ENCODE measurements around the gene NECAB3.

The NECAB3 gene

DNA sequence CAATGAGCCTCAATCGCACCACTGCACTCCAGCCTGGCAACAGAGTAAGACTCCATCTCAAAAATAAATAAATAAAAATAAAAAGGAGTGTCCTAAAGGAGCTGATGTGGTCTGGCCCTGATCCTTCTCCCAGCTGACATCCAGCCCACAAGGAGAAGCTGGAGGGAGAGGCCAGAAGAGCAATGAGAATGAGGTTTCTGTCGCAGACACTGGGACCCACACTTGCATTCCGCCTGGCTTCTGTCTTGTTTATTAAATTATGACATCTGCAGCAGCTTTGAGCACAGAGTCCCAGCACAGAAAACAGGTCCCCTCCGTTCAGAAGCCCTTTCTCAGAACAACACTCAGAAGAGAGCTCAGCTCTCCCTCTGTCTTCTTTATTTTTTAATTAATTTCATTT, 22.2 kb upstream of the NECAB3 start:
- TF ChIP-seq, protein P1, sequence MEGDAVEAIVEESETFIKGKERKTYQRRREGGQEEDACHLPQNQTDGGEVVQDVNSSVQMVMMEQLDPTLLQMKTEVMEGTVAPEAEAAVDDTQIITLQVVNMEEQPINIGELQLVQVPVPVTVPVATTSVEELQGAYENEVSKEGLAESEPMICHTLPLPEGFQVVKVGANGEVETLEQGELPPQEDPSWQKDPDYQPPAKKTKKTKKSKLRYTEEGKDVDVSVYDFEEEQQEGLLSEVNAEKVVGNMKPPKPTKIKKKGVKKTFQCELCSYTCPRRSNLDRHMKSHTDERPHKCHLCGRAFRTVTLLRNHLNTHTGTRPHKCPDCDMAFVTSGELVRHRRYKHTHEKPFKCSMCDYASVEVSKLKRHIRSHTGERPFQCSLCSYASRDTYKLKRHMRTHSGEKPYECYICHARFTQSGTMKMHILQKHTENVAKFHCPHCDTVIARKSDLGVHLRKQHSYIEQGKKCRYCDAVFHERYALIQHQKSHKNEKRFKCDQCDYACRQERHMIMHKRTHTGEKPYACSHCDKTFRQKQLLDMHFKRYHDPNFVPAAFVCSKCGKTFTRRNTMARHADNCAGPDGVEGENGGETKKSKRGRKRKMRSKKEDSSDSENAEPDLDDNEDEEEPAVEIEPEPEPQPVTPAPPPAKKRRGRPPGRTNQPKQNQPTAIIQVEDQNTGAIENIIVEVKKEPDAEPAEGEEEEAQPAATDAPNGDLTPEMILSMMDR (IDR thresholded peaks at IDR 0.05; ENCODE audit: low read length, missing control alignments): no peak
- H3K4me3 ChIP-seq (replicated peaks; ENCODE audit: low read depth, low read length): no peak overlapping the region
- no peak for DNase-seq (ENCODE audit: low read depth)

DNA sequence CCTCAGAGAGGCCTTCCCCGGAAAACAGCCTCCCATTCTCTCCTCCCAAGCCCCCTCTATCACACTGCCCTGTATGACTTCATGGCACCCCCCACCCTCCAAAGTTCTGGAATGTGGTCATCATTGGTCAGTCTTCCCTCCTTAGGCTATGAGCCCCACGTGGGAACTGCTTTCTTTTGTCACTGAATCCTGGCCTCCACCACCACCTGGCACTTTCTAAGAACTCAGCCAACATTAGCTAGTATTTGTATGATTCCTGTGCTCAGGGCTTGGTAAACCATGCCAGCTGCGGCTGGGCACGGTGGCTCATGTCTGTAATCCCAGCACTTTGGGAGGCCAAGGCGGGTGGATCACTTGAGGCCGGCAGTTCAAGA, 20.4 kb upstream of the NECAB3 start:
- no peak for DNase-seq (ENCODE audit: low read depth)
- TF ChIP-seq, protein P1 (IDR thresholded peaks at IDR 0.05; ENCODE audit: low read length, missing control alignments): no peak
- H3K4me3 ChIP-seq (replicated peaks; ENCODE audit: low read depth, low read length): no peak overlapping the region

DNA sequence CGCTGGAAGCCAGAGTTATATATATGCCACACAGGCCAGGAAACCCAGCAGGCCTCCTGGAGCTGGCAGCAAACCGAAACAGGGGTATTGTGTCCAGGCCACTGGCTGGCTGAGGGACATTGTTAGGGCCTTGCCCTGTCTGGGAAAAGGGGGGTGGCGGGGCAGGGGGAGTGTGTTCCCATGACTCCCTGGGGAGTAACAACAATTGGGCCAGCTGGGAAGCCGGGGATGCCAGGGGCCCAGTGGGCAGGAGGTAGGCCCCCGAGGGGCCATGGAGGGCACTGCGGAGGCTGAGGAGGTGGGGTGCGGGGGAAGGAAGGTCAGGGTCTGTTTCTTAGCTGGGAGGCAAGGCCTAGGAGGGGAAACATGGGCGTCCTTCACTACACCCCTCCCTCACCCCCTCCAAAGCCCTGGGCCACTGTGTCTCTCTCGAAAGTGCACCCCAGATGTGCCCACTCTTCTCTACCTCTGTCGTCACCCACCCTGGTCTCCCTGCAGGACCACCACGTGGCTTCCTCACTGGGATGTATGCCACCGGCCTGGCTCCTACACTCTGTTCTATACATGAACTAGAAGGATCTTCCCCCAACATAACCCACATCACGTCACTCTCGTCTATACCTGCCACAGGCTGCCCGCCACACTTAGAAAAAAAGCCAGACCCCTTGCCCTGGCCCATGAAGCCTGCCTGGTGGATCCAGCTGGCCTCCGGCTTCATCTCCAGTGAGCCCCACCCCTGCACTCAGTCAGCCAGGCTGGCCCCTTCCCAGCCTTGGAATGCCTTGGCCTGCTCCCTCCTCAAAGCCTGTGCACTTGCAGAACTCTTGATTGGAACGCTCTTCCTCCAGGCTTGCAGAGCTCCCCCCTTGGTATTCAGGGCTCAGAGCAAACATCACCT, 19.8 kb upstream of the NECAB3 start:
- TF ChIP-seq, protein P1 (IDR thresholded peaks at IDR 0.05; ENCODE audit: low read length, missing control alignments): no peak
- H3K4me3 ChIP-seq (replicated peaks; ENCODE audit: low read depth, low read length): no peak overlapping the region
- DNase-seq (ENCODE audit: low read depth): no peak

DNA sequence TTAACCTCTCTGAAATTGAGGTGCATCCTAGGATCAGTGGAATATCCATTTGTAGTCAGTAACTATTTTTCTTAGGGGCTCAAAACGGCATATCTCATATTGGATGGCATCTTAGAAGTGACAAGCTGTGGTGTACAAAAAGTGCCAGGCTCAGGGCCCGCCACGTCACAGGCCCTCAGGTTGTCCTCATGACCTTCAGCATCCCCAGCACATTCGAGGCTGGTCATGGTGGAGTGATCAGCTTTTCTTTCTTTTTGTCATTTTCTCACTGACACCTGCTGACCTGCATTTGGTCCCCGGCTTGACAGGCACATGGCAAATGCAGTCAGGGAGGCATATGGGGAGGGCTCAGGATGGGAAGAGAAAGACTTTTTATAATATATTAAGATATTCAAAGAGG, 19.1 kb upstream of the NECAB3 start:
- H3K4me3 ChIP-seq (replicated peaks; ENCODE audit: low read depth, low read length): no peak overlapping the region
- TF ChIP-seq, protein P1 (IDR thresholded peaks at IDR 0.05; ENCODE audit: low read length, missing control alignments): no peak
- no peak for DNase-seq (ENCODE audit: low read depth)

DNA sequence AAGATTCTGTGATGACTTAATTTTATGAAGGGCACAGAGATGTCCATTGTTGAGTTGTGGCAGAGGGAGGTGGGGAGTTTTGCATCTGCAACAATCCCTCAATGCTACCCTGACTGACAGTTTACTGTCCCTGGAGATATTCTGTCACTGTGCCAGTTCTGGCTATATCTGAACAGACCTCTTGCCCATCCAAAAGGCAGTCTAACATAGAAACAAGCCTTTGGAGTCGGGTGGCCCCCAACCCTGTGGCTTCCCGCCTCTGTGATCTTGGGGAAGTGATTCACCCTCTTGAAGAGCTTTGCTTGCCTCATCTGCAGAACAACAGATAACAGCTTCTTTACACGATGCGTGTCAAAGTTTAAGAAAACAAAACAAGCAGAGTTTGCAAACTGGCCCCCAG, 15.7 kb upstream of the NECAB3 start:
- peak; percentile 77 for DNase-seq (ENCODE audit: low read depth)
- H3K4me3 ChIP-seq (replicated peaks; ENCODE audit: low read depth, low read length): no peak overlapping the region
- TF ChIP-seq, protein P1 (IDR thresholded peaks at IDR 0.05; ENCODE audit: low read length, missing control alignments): no peak

DNA sequence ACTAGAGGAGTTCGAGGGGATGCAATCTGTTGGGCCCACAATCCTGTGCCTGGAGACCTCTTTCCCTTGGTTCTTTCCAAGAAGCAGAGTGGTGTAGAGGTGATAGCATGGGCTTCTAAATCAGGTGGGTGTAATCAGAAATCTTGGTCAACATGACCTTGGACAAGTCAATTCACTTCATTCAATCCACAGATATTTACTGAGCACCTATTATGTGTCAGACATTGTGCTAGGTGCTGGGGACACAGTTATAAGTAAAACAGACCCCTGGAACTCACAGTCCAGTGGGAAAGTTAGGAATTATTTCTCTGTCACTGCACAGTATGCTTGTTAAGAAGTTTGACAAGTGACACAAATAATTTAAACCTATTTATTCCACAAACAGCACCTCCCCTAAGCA, 15.3 kb upstream of the NECAB3 start:
- no peak overlapping the region for H3K4me3 ChIP-seq (replicated peaks; ENCODE audit: low read depth, low read length)
- DNase-seq (ENCODE audit: low read depth): no peak
- TF ChIP-seq, protein P1 (IDR thresholded peaks at IDR 0.05; ENCODE audit: low read length, missing control alignments): no peak

DNA sequence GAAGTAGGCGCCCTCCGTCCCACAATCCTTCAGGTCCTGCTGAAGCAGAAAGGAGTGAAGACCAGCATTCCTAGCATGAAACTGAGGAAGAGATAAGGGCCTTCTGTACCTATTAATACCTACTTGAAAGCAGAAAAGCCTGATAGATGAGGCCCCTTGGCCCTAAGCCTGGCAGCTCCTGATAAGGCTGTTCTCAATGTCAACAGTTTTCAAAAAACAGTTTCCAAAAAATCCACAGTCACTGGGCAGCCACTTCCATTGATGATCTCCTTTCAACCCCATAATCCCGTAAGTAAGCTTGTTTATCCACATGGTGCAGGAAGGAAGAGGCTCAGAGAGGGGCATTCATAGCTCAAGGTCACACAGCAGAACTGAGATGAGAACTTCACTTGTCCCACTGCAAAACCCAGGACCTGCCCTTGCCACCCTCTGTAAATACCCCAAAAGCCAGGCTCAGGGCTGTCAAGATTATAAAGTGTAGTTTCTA, 14.8 kb upstream of the NECAB3 start:
- TF ChIP-seq, protein P1 (IDR thresholded peaks at IDR 0.05; ENCODE audit: low read length, missing control alignments): no peak
- DNase-seq (ENCODE audit: low read depth): no peak
- H3K4me3 ChIP-seq (replicated peaks; ENCODE audit: low read depth, low read length): no peak overlapping the region

Measured in fibroblast of pulmonary artery (primary cell).